GM12891 (cell line): Measurements from ENCODE around the gene GID4.

ENCODE experiments used
- DNase-seq: peaks from one replicate; pipeline ENCODE4 v3.0.0; 2011; ENCODE audit warnings: low spot score; ENCODE audit not compliant: insufficient read length
- FAIRE-seq: peaks from 2 replicates; lab custom pipeline; 2011; peaks lifted over from hg19 to GRCh38; lab: Jason Lieb, UNC
- PAX5 ChIP-seq: IDR thresholded peaks from 2 replicates; pipeline ENCODE4 v1.6.1; 2011; ENCODE audit warnings: low read length, moderate library complexity, mild to moderate bottlenecking; ENCODE audit not compliant: insufficient read depth, severe bottlenecking
- POLR2A ChIP-seq: IDR thresholded peaks from 2 replicates; pipeline ENCODE4 v1.6.1; 2011; ENCODE audit warnings: low read depth, low read length, control low read depth
- POLR2AphosphoS5 ChIP-seq: IDR thresholded peaks from 2 replicates; pipeline ENCODE4 v1.6.1; 2011; ENCODE audit warnings: low read depth, low read length, control low read depth
- POU2F2 ChIP-seq: IDR thresholded peaks from 2 replicates; pipeline ENCODE4 v1.6.1; 2011; ENCODE audit warnings: low read depth, mild to moderate bottlenecking, control low read depth, low read length, moderate library complexity
- SPI1 ChIP-seq: IDR thresholded peaks from 2 replicates; pipeline ENCODE4 v1.6.1; 2011; ENCODE audit warnings: low read depth, low read length, control low read depth
- TAF1 ChIP-seq: IDR thresholded peaks from 2 replicates; pipeline ENCODE4 v1.6.1; 2011; ENCODE audit warnings: low read depth, low read length, control low read depth

Gene GID4

GRCh38 chr17:18027280-18027679 is 11.9 kb upstream of the GID4 start:
- no peak for TF ChIP-seq POU2F2
- no peak for DNase-seq
- FAIRE-seq: no peak

- no peak for FAIRE-seq
- no peak for DNase-seq
- no peak for TF ChIP-seq POLR2AphosphoS5
- TF ChIP-seq PAX5: no peak
- TF ChIP-seq POU2F2: no peak
- no peak for TF ChIP-seq SPI1
- TF ChIP-seq TAF1: no peak
- TF ChIP-seq POLR2A: no peak
Observed at GRCh38 chr17:18028114-18028951, 10.9 kb upstream of the GID4 start.

GRCh38 chr17:18028952-18029540 is 10.2 kb upstream of the GID4 start:
- no peak for TF ChIP-seq SPI1
- no peak for TF ChIP-seq POLR2A
- TF ChIP-seq POU2F2: no peak
- TF ChIP-seq TAF1: no peak
- TF ChIP-seq PAX5: no peak
- TF ChIP-seq POLR2AphosphoS5: no peak
- no peak for FAIRE-seq
- no peak for DNase-seq

- no peak for TF ChIP-seq PAX5
- no peak for TF ChIP-seq POLR2AphosphoS5
- no peak for TF ChIP-seq POU2F2
- TF ChIP-seq POLR2A: no peak
- TF ChIP-seq SPI1: no peak
- no peak for TF ChIP-seq TAF1
- no peak for FAIRE-seq
- no peak for DNase-seq
Observed at GRCh38 chr17:18031955-18032354, 7.3 kb upstream of the GID4 start.

GRCh38 chr17:18033442-18034099 is 5.6 kb upstream of the GID4 start:
- TF ChIP-seq POU2F2: no peak
- TF ChIP-seq SPI1: peak; percentile 84
- FAIRE-seq (peak; percentile 89), DNase-seq (peak; percentile 59)

- TF ChIP-seq TAF1 (no peak), SPI1 (no peak), POLR2AphosphoS5 (no peak), POLR2A (no peak), PAX5 (no peak), POU2F2 (no peak)
- DNase-seq (no peak), FAIRE-seq (no peak)
Observed at GRCh38 chr17:18035704-18036103, 3.5 kb upstream of the GID4 start.

- FAIRE-seq: no peak
- no peak for DNase-seq
- TF ChIP-seq SPI1 (peak; percentile 43; the same call in 1 of the 2 replicates), POU2F2 (no peak), PAX5 (no peak)
Observed at GRCh38 chr17:18037486-18037885, 1.7 kb upstream of the GID4 start.

GRCh38 chr17:18038149-18038850 is 908 bp upstream of the GID4 start:
- no peak for FAIRE-seq
- DNase-seq: no peak
- TF ChIP-seq TAF1: no peak
- no peak for TF ChIP-seq SPI1
- TF ChIP-seq POLR2A: no peak
- no peak for TF ChIP-seq PAX5
- no peak for TF ChIP-seq POU2F2
- TF ChIP-seq POLR2AphosphoS5: no peak

- TF ChIP-seq SPI1 (no peak), TAF1 (0 out of 2 replicates have a peak, but pooled peaks have one; percentile 24)
- DNase-seq (peak; percentile 34), FAIRE-seq (no peak)
Observed at GRCh38 chr17:18039535-18040260, 490 bp downstream of the GID4 start.
